ENCODE measurements around the gene BAHD1. TPM values are rescaled to one million over a fixed set of nuclear protein-coding genes. Genes with fewer than 3 reads are reported as not detected.

BAHD1 gene
- total RNA-seq, 2 donors from 2014 or later: 10.1 to 16.2 TPM

DNA sequence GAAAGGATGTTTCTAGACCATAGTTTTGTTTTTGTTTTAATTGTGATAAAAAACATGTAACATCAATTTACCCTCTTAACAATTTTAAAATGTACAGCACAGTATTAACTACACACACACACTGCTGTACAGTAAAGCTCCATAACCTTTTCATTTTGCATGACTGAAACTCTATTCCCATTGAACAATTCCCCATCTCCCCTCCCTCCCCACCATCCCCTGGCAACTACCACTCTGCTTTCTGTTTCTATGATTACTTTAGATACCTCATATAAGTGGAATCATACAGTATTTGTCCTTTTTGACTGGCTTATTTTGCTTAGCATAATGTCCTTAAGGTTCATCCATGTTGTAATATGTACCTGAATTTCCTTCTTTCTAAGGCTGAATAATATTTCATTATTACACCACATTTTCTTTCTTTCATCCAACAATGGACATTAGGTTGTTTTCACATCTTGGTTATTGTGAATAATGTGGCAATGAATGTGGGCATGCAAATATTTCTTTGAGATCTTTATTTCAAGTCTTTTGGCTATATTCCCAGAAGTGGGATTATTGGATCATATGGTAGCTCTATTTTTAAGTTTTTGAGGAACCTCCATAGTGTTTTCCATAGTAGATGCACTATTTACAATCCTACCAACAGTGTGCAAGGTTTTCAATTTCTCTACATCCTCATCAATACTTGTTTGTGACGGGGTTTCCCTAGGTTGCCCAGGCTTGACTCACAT, 40.8 kb downstream of the BAHD1 start:
- no peaks in the 10 kb centered on the region for H3K27me3 ChIP-seq
- H3K9me3 ChIP-seq: no peaks in the 10 kb centered on the region
- WGBS, 2 donors: 89 to 93% methylated on average over 1 of the region's 1 CpG
- no peak for TF ChIP-seq POLR2A (IDR thresholded peaks at IDR 0.05)
- H3K4me1 ChIP-seq: no peaks in the 10 kb centered on the region
- no peak overlapping the region for H3K4me3 ChIP-seq
- no peak for ATAC-seq
- intact Hi-C loops (cut with DNase I): no loop called here
- H3K36me3 ChIP-seq (replicated peaks in 1 of 2; ENCODE audit: insufficient read depth in 1 of 2, low read depth in 2 of 2): no peaks in the 10 kb centered on the region
- DNase-seq: no peak
- H3K27ac ChIP-seq: no peak overlapping the region

DNA sequence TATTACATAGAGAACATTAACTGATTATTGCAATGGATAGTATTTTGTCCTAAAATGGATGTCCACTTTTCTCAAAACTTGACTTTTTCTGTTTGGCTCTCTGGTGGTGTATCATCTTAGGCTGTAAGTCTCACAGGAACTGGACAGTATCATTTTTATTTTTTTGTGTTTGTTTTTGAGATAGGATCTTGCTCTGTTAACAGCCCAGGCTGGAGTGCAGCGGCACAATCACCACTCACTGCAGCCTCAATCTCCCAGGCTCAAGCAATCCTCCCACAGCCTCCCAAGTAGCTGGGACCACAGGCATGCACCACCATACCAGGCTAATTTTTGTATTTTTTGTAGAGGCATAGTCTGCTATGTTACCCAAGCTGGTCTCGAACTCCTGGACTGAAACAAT, 43.2 kb downstream of the BAHD1 start:
- H3K4me1 ChIP-seq: no peaks in the 10 kb centered on the region
- no peaks in the 10 kb centered on the region for H3K36me3 ChIP-seq (replicated peaks in 1 of 2; ENCODE audit: insufficient read depth in 1 of 2, low read depth in 2 of 2)
- no peak for TF ChIP-seq POLR2A (IDR thresholded peaks at IDR 0.05)
- TF ChIP-seq, protein P1, sequence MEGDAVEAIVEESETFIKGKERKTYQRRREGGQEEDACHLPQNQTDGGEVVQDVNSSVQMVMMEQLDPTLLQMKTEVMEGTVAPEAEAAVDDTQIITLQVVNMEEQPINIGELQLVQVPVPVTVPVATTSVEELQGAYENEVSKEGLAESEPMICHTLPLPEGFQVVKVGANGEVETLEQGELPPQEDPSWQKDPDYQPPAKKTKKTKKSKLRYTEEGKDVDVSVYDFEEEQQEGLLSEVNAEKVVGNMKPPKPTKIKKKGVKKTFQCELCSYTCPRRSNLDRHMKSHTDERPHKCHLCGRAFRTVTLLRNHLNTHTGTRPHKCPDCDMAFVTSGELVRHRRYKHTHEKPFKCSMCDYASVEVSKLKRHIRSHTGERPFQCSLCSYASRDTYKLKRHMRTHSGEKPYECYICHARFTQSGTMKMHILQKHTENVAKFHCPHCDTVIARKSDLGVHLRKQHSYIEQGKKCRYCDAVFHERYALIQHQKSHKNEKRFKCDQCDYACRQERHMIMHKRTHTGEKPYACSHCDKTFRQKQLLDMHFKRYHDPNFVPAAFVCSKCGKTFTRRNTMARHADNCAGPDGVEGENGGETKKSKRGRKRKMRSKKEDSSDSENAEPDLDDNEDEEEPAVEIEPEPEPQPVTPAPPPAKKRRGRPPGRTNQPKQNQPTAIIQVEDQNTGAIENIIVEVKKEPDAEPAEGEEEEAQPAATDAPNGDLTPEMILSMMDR (IDR thresholded peaks at IDR 0.05): no peak
- no peaks in the 10 kb centered on the region for H3K27me3 ChIP-seq
- ATAC-seq (no peak), DNase-seq (no peak)
- no peak overlapping the region for H3K27ac ChIP-seq
- intact Hi-C loops (cut with DNase I): no loop called here
- H3K9me3 ChIP-seq: no peaks in the 10 kb centered on the region
- WGBS, 2 donors: 71 to 81% methylated on average over 2 of the region's 2 CpGs
- H3K4me3 ChIP-seq: no peak overlapping the region

DNA sequence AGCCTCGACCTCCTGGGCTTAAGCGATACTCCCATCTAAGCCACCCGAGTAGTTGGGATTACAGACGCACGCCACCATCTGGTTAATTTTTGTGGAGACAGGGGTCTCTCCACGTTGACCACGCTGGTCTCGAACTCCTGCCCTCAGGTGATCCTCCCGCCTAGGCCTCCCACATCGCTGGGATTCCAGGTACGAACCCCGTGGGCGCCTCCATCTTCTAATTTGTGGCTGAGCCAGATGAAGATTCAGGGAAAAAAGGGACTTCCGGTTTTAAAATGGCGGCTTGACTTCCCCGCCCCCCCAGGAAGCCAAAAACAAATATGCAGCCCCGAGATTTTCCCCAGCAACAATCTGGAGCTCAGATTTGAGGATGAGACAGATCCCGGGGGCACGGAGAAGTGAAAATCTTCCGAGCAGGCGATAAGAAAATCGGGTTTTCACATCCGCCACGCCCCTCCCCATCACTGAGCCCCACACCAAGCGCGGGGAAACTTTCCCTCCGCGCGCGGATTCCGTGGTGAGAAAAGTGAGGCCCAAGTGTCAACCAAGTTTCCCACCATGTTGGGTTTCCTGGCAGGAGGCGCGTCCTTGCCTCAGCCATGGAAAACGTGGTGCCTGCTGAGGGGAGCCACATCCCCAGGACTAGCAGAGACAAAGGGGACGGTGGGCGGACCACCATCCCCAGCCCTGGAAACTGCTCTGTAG, 45.5 kb downstream of the BAHD1 start:
- Histone ChIP-seq H3K27ac (no peak overlapping the region), H3K27me3 (no peaks in the 10 kb centered on the region), H3K4me3 (no peak overlapping the region), H3K9me3 (no peaks in the 10 kb centered on the region), H3K36me3 (replicated peaks in 1 of 2; ENCODE audit: insufficient read depth in 1 of 2, low read depth in 2 of 2) (no peaks in the 10 kb centered on the region), H3K4me1 (no peaks in the 10 kb centered on the region)
- ATAC-seq: no peak
- no peak for DNase-seq
- 80 to 81% methylated on average over 31 to 36 of the region's 36 CpGs for WGBS, 2 donors
- no peak for TF ChIP-seq POLR2A (IDR thresholded peaks at IDR 0.05)
- intact Hi-C loops (cut with DNase I): no loop called here

DNA sequence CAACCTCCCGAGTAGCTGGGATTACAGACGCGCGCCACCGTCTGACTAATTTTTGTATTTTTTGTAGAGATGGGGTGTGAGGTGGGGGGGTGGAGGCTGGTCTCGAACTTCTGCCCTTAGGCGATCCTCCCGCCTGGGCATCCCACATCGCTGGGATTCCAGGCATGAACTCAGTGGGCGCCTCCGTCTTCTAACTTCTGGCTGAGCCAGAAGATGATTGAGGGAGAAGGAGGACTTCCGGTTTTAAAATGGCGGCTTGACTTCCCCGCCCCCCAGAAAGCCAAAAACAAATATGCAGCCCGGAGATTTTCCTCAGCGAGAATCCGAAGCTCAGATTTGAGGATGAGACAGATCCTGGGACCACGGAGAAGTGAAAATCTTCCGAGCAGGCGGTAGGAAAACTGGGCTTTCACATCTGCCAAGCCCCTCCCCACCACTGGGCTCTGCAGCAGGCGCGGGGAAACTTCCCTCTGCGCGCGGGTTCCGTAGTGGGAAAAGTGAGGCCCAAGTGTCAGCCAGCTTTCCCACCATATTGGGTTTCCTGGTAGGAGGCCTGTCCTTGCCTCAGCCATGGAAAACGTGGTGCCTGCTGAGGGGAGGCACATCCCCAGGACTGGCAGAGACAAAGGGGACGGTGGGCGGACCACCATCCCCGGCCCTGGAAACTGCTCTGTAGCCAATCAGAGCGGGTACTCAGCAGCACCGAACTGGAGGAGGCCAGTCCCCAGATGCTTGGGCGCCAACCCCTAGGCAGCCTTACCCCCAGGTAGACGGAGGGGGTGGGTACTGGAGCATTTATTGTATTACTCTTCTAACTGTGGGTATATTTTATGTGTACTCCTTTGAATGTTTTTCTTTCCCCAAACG, 47.3 kb downstream of the BAHD1 start:
- TF ChIP-seq, protein P1 (IDR thresholded peaks at IDR 0.05): no peak
- no peak for TF ChIP-seq POLR2A (IDR thresholded peaks at IDR 0.05)
- no peaks in the 10 kb centered on the region for H3K36me3 ChIP-seq (replicated peaks in 1 of 2; ENCODE audit: insufficient read depth in 1 of 2, low read depth in 2 of 2)
- no peaks in the 10 kb centered on the region for H3K4me1 ChIP-seq
- intact Hi-C loops (cut with DNase I): no loop called here
- ATAC-seq: no peak
- 82 to 89% methylated on average over 16 to 35 of the region's 35 CpGs for whole genome bisulfite sequencing, 2 donors
- H3K9me3 ChIP-seq: no peaks in the 10 kb centered on the region
- no peaks in the 10 kb centered on the region for H3K27me3 ChIP-seq
- no peak for DNase-seq
- H3K27ac ChIP-seq: no peak overlapping the region
- no peak overlapping the region for H3K4me3 ChIP-seq

DNA sequence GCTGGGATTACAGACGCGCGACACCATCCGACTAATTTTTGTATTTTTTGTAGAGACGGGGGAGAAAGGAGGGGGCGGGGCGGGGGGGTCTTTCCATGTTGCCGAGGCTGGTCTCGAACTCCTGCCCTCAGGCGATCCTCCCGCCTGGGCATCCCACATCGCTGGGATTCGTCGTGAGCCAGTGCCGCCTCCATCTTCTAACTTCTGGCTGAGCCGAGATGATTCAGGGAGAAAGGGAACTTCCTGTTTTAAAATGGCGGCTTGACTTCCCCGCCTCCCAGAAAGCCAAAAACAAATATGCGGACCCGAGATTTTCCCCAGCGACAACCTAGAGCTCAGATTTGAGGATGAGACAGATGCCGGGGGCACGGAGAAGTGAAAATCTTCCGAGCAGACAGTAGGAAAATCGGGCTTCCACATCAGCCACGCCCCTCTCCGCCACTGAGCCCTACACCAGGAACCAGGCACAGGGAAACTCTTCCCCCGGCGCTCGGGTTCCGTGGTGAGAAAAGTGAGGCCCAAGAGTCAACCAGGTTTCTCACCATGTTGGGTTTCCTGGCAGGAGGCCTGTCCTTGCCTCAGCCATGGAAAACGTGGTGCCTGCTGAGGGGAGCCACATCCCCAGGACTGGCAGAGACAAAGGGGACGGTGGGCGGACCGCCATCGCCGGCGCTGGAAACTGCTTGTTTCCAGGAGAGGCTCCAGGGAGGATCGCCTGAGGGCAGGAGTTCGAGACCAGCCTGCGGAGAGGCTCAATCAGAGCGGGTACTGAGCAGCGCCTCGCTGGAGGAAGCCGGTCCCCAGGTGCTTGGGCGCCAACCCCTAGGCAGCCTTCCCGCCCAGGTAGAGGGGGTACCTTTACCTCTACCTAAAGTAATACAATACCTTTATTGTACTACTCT, 48.8 kb downstream of the BAHD1 start:
- H3K36me3 ChIP-seq (replicated peaks in 1 of 2; ENCODE audit: insufficient read depth in 1 of 2, low read depth in 2 of 2): no peaks in the 10 kb centered on the region
- 83 to 84% methylated on average over 33 to 46 of the region's 47 CpGs for WGBS, 2 donors
- H3K27me3 ChIP-seq: no peaks in the 10 kb centered on the region
- ATAC-seq: no peak
- no peaks in the 10 kb centered on the region for H3K4me1 ChIP-seq
- DNase-seq: no peak
- no peak overlapping the region for H3K4me3 ChIP-seq
- TF ChIP-seq, protein P1 (IDR thresholded peaks at IDR 0.05): no peak
- TF ChIP-seq POLR2A (IDR thresholded peaks at IDR 0.05): no peak
- no peaks in the 10 kb centered on the region for H3K9me3 ChIP-seq
- intact Hi-C loops (cut with DNase I): no loop called here
- no peak overlapping the region for H3K27ac ChIP-seq

Measured in body of pancreas (tissue), 4 donors.